T1000 (cell line): ENCODE data around the gene DOCK1.
"Not testable (repeated sequence)": the region's sequence is repeated elsewhere in the genome, so short reads cannot be mapped to it uniquely, and the experiment has no call there.

Experiments
- DNase-seq: peaks from one replicate; lab custom pipeline; 2025; ENCODE audit warnings: mixed read lengths; lab: John Stamatoyannopoulos, UW

The DOCK1 gene

GRCh38 chr10:127278001-127278400, 372.8 kb downstream of the DOCK1 start:
- DNase-seq: no peak

GRCh38 chr10:127279334-127279774, 374.1 kb downstream of the DOCK1 start:
- no peak for DNase-seq

- DNase-seq: no peak
These were observed 375.2 kb downstream of the DOCK1 start for GRCh38 chr10:127280446-127280845.

GRCh38 chr10:127283017-127283416, 377.8 kb downstream of the DOCK1 start:
- no peak for DNase-seq

- no peak for DNase-seq
These were observed 378.3 kb downstream of the DOCK1 start for GRCh38 chr10:127283576-127283975.

- DNase-seq: no peak
These were observed 385.6 kb downstream of the DOCK1 start for GRCh38 chr10:127290850-127291249.

GRCh38 chr10:127291329-127291728, 386.1 kb downstream of the DOCK1 start:
- DNase-seq: no peak

GRCh38 chr10:127292888-127293287, 387.7 kb downstream of the DOCK1 start:
- DNase-seq: no peak

GRCh38 chr10:127293640-127294039, 388.4 kb downstream of the DOCK1 start:
- no peak for DNase-seq

- no peak for DNase-seq
These were observed 391.5 kb downstream of the DOCK1 start for GRCh38 chr10:127296696-127297095.

GRCh38 chr10:127298381-127298780, 393.2 kb downstream of the DOCK1 start:
- DNase-seq: no peak

- not testable (repeated sequence) for DNase-seq
These were observed 394.0 kb downstream of the DOCK1 start for GRCh38 chr10:127299192-127299591.

GRCh38 chr10:127299956-127300689, 394.9 kb downstream of the DOCK1 start:
- DNase-seq: no peak

GRCh38 chr10:127300868-127301321, 395.7 kb downstream of the DOCK1 start:
- DNase-seq: no peak

GRCh38 chr10:127302343-127302742, 397.1 kb downstream of the DOCK1 start:
- no peak for DNase-seq

- no peak for DNase-seq
These were observed 397.9 kb downstream of the DOCK1 start for GRCh38 chr10:127303105-127303504.

- DNase-seq: no peak
These were observed 398.5 kb downstream of the DOCK1 start for GRCh38 chr10:127303746-127304145.

GRCh38 chr10:127306479-127306878, 401.3 kb downstream of the DOCK1 start:
- DNase-seq: no peak

GRCh38 chr10:127307338-127307737, 402.1 kb downstream of the DOCK1 start:
- DNase-seq: no peak

- no peak for DNase-seq
These were observed 402.8 kb downstream of the DOCK1 start for GRCh38 chr10:127308031-127308430.

GRCh38 chr10:127309619-127310018, 404.4 kb downstream of the DOCK1 start:
- not testable (repeated sequence) for DNase-seq

- no peak for DNase-seq
These were observed 405.2 kb downstream of the DOCK1 start for GRCh38 chr10:127310430-127310829.

- no peak for DNase-seq
These were observed 405.7 kb downstream of the DOCK1 start for GRCh38 chr10:127310923-127311322.
